GM23338 (cell line): ENCODE measurements around the gene KAZN. TPM values are rescaled to one million over a fixed set of nuclear protein-coding genes. Genes with fewer than 3 reads are reported as not detected.

ENCODE experiments used
- CTCF ChIP-seq, 2 experiments: fragments of 200-600 bp in 1 of 2; sonication (generic) in 1 of 2; conservative IDR thresholded peaks; 2 replicates each; pipeline versions ENCODE4 v1.5.1 to v1.6.1; 2016 to 2017; ENCODE audit warnings: antibody characterized with exemption in 2 of 2, low read depth in 2 of 2, mild to moderate bottlenecking in 2 of 2, moderate library complexity in 1 of 2
- ETS1 ChIP-seq: IDR thresholded peaks from 2 replicates; pipeline ENCODE4 v1.6.1; 2016; ENCODE audit warnings: antibody characterized with exemption
- EZH2 ChIP-seq: fragments of 200-600 bp; sonication (generic); IDR thresholded peaks from one replicate; pipeline ENCODE4 v1.8.0; 2017; ENCODE audit warnings: antibody characterized with exemption, mild to moderate bottlenecking, low read depth; ENCODE audit not compliant: unreplicated experiment
- EZH2phosphoT487 ChIP-seq: fragments of 200-600 bp; sonication (generic); IDR thresholded peaks from one replicate; pipeline ENCODE4 v1.8.1; 2018; ENCODE audit warnings: antibody characterized with exemption; ENCODE audit not compliant: unreplicated experiment
- JUNB ChIP-seq: IDR thresholded peaks from one replicate; pipeline ENCODE4 v1.6.1; 2016; ENCODE audit warnings: antibody characterized with exemption; ENCODE audit not compliant: unreplicated experiment
- POLR2AphosphoS5 ChIP-seq: IDR thresholded peaks from 2 replicates; pipeline ENCODE4 v1.6.1; 2016; ENCODE audit warnings: antibody characterized with exemption, low read depth
- STAT1 ChIP-seq: IDR thresholded peaks from one replicate; pipeline ENCODE4 v1.6.1; 2016; ENCODE audit warnings: antibody characterized with exemption; ENCODE audit not compliant: unreplicated experiment
- ZNF462 ChIP-seq: fragments of 250-450 bp; sonication (Bioruptor Pico); IDR thresholded peaks from 2 replicates; pipeline ENCODE4 v1.5.0; 2020; ENCODE audit warnings: mild to moderate bottlenecking, moderate library complexity
- polyA plus RNA-seq: library from polyadenylated mRNA; unstranded; fragments of >200 nt; fragmentation: Nextera tagmentation; extraction: Ambion mirVana; gene quantifications from 2 replicates; pipeline ENCODE4 v1.2.1, GENCODE V29; 2016
- total RNA-seq: library from RNA; depleted of rRNA; stranded (reverse); fragments of >200 nt; shearing (Covaris generic); gene quantifications from 2 replicates; pipeline ENCODE4 v1.2.3, GENCODE V29; 2014

The KAZN gene
- total and polyA plus RNA-seq, 2 experiments from 2014 or later = 9.9 to 15.0 TPM

- TF ChIP-seq ZNF462 (no peak), CTCF (conservative IDR thresholded peaks at IDR 0.05; ENCODE audit: low read depth in 2 of 2) (no peak), POLR2AphosphoS5 (no peak), JUNB (no peak), EZH2 (no peak), ETS1 (no peak), EZH2phosphoT487 (no peak), STAT1 (no peak)
Observed at GRCh38 chr1:15096293-15096692, 497.8 kb downstream of the KAZN start (continued).
